ENCODE measurements around the gene FGGY.

Gene FGGY

GRCh38 chr1:59748123-59748522, 451.2 kb downstream of the FGGY start:
- H3K36me3 ChIP-seq (ENCODE audit: control insufficient read depth in 2 of 2, insufficient read depth in 1 of 2, low read length in 2 of 2), result no peaks in the 10 kb centered on the region
- H3K9me3 ChIP-seq (ENCODE audit: control insufficient read depth, insufficient read depth, low read depth, low read length), result no peaks in the 10 kb centered on the region
- POLR2A ChIA-PET, result no interaction called here
- CTCF ChIA-PET, result interaction anchor here (0.6 to 1.3 kb wide), 2 partner anchors 30 to 1078 kb away, joined by 3 to 4 read pairs; no protein-coding TSS in a partner anchor
- H3K4me3 ChIP-seq (ENCODE audit: low read depth, low read length), result no peak overlapping the region
- TF ChIP-seq ZBTB11 (tag by site-specific recombination; conservative IDR thresholded peaks at IDR 0.05; ENCODE audit: low read depth) (no peak), ZNF529 (tag by site-specific recombination; IDR thresholded peaks at IDR 0.05; ENCODE audit: insufficient replicate concordance) (no peak), ATF2 (tag by site-specific recombination; IDR thresholded peaks at IDR 0.05; ENCODE audit: low read depth) (peak; percentile 85), ZNF561 (tag by site-specific recombination; IDR thresholded peaks at IDR 0.05; ENCODE audit: borderline replicate concordance) (no peak), ZNF521 (tag by site-specific recombination; IDR thresholded peaks at IDR 0.05) (no peak)
- H3K27ac ChIP-seq (ENCODE audit: extremely low read depth, low read depth, low read length), result no peak overlapping the region
- no peaks in the 10 kb centered on the region for H3K4me1 ChIP-seq (ENCODE audit: control insufficient read depth, insufficient read depth, low read length)

GRCh38 chr1:59750328-59751003, 453.6 kb downstream of the FGGY start:
- Histone ChIP-seq H3K9me3 (ENCODE audit: control insufficient read depth, insufficient read depth, low read depth, low read length) (no peaks in the 10 kb centered on the region), H3K4me1 (ENCODE audit: control insufficient read depth, insufficient read depth, low read length) (no peaks in the 10 kb centered on the region), H3K36me3 (ENCODE audit: control insufficient read depth in 2 of 2, insufficient read depth in 1 of 2, low read length in 2 of 2) (no peaks in the 10 kb centered on the region), H3K4me3 (ENCODE audit: low read depth, low read length) (no peak overlapping the region), H3K27ac (ENCODE audit: extremely low read depth, low read depth, low read length) (no peak overlapping the region)
- ChIA-PET CTCF (interaction anchor here (1.2 to 1.5 kb wide), 2 partner anchors 9 to 51 kb away, joined by 4 to 12 read pairs; no protein-coding TSS in a partner anchor), POLR2A (no interaction called here)
- TF ChIP-seq ZNF423 (tag by site-specific recombination; IDR thresholded peaks at IDR 0.05) (no peak), ZNF473 (tag by site-specific recombination; IDR thresholded peaks at IDR 0.05) (no peak), ZNF571 (tag by site-specific recombination; IDR thresholded peaks at IDR 0.05) (no peak)

GRCh38 chr1:59751004-59751395, 454.1 kb downstream of the FGGY start:
- ChIA-PET POLR2A (no interaction called here), CTCF (interaction anchor here (0.6 to 1.5 kb wide), 4 partner anchors 8 to 1026 kb away, joined by 3 to 12 read pairs (median 6); no protein-coding TSS in a partner anchor)
- no peaks in the 10 kb centered on the region for H3K9me3 ChIP-seq (ENCODE audit: control insufficient read depth, insufficient read depth, low read depth, low read length)
- no peak overlapping the region for H3K4me3 ChIP-seq (ENCODE audit: low read depth, low read length)
- TF ChIP-seq PRDM1 (tag by site-specific recombination; IDR thresholded peaks at IDR 0.05) (no peak), ZNF610 (tag by site-specific recombination; IDR thresholded peaks at IDR 0.05; ENCODE audit: borderline replicate concordance) (no peak), ZNF2 (tag by site-specific recombination; IDR thresholded peaks at IDR 0.05) (no peak), ZNF561 (tag by site-specific recombination; IDR thresholded peaks at IDR 0.05; ENCODE audit: borderline replicate concordance) (no peak), SCRT2 (tag by site-specific recombination; IDR thresholded peaks at IDR 0.05) (no peak)
- H3K27ac ChIP-seq (ENCODE audit: extremely low read depth, low read depth, low read length), result no peak overlapping the region
- H3K4me1 ChIP-seq (ENCODE audit: control insufficient read depth, insufficient read depth, low read length), result no peaks in the 10 kb centered on the region
- no peaks in the 10 kb centered on the region for H3K36me3 ChIP-seq (ENCODE audit: control insufficient read depth in 2 of 2, insufficient read depth in 1 of 2, low read length in 2 of 2)

GRCh38 chr1:59751801-59752200, 454.9 kb downstream of the FGGY start:
- CTCF ChIA-PET, result interaction anchor here (0.6 to 1.3 kb wide), 5 partner anchors 22 to 1027 kb away, joined by 3 to 9 read pairs (median 4); no protein-coding TSS in a partner anchor
- POLR2A ChIA-PET, result no interaction called here

More at GRCh38 chr1:59751801-59752200, 454.9 kb downstream of the FGGY start:
- Histone ChIP-seq H3K4me1 (ENCODE audit: control insufficient read depth, insufficient read depth, low read length) (no peaks in the 10 kb centered on the region), H3K9me3 (ENCODE audit: control insufficient read depth, insufficient read depth, low read depth, low read length) (no peaks in the 10 kb centered on the region), H3K4me3 (ENCODE audit: low read depth, low read length) (no peak overlapping the region), H3K36me3 (ENCODE audit: control insufficient read depth in 2 of 2, insufficient read depth in 1 of 2, low read length in 2 of 2) (no peaks in the 10 kb centered on the region), H3K27ac (ENCODE audit: extremely low read depth, low read depth, low read length) (no peak overlapping the region)
- TF ChIP-seq ZNF169 (tag by site-specific recombination; IDR thresholded peaks at IDR 0.05), result no peak
- TF ChIP-seq SETDB1 (IDR thresholded peaks at IDR 0.05; ENCODE audit: insufficient read length, low read length), result no peak
- no peak for TF ChIP-seq ZXDB (tag by site-specific recombination; IDR thresholded peaks at IDR 0.05)
- no peak for TF ChIP-seq ZNF223 (tag by site-specific recombination; IDR thresholded peaks at IDR 0.05)

All from HEK293 (cell line).